Measurements from ENCODE around the gene PDCD11. TPM values are rescaled to one million over a fixed set of nuclear protein-coding genes. Genes with fewer than 3 reads are reported as not detected.

Gene PDCD11
- total and polyA plus RNA-seq, 4 donors, result 8.3 to 20.9 (median 9.8) TPM

- H3K9me3 ChIP-seq (ENCODE audit: control insufficient read depth in 4 of 4, low read length in 3 of 4), result no peaks in the 10 kb centered on the region
- H3K27ac ChIP-seq (ENCODE audit: low read depth in 1 of 2, low read length in 2 of 2), result no peak overlapping the region
- DNase-seq (ENCODE audit: low spot score), result no peak
- TF ChIP-seq JUND (IDR thresholded peaks at IDR 0.05) (no peak), RAD21 (IDR thresholded peaks at IDR 0.05) (no peak), YY1 (IDR thresholded peaks at IDR 0.05) (no peak), FOXA2 (IDR thresholded peaks at IDR 0.05) (no peak), RXRA (IDR thresholded peaks at IDR 0.05) (no peak), GABPA (IDR thresholded peaks at IDR 0.05 in 1 of 2, conservative IDR thresholded peaks at IDR 0.05 in 1 of 2) (no peak), MAX (IDR thresholded peaks at IDR 0.05) (no peak), NR2F2 (IDR thresholded peaks at IDR 0.05) (no peak), ATF3 (IDR thresholded peaks at IDR 0.05) (no peak), FOXA1 (IDR thresholded peaks at IDR 0.05) (no peak), REST (IDR thresholded peaks at IDR 0.05) (no peak), TAF1 (conservative IDR thresholded peaks at IDR 0.05) (no peak), HNF4G (IDR thresholded peaks at IDR 0.05) (no peak), EGR1 (IDR thresholded peaks at IDR 0.05; ENCODE audit: low read depth in 2 of 2) (no peak)
- H3K4me1 ChIP-seq (ENCODE audit: control insufficient read depth in 4 of 4, insufficient read depth in 4 of 4, low read length in 3 of 4), result peaks cover 0 to 4% (median 0%) of the 10 kb centered on the region in 4 donors
- no peaks in the 10 kb centered on the region for H3K27me3 ChIP-seq (ENCODE audit: control insufficient read depth in 4 of 4, insufficient read depth in 4 of 4, low read length in 3 of 4)
- H3K9ac ChIP-seq (ENCODE audit: low read depth in 1 of 2, low read length in 2 of 2), result no peak overlapping the region
- H3K4me3 ChIP-seq (ENCODE audit: low read depth in 1 of 3, low read length in 3 of 3), result no peak overlapping the region
- peaks cover 5 to 62% (median 33%) of the 10 kb centered on the region in 4 donors for H3K36me3 ChIP-seq (ENCODE audit: control insufficient read depth in 4 of 4, insufficient read depth in 3 of 4, low read depth in 1 of 4, low read length in 3 of 4)
- 75% methylated on average over 5 of the region's 5 CpGs for WGBS
These were observed 32.7 kb downstream of the PDCD11 start for GRCh38 chr10:103428989-103429643.

GRCh38 chr10:103429647-103430046, 33.2 kb downstream of the PDCD11 start:
- peaks cover 7 to 62% (median 31%) of the 10 kb centered on the region in 4 donors for H3K36me3 ChIP-seq (ENCODE audit: control insufficient read depth in 4 of 4, insufficient read depth in 3 of 4, low read depth in 1 of 4, low read length in 3 of 4)

More at GRCh38 chr10:103429647-103430046, 33.2 kb downstream of the PDCD11 start:
- no peaks in the 10 kb centered on the region for H3K9me3 ChIP-seq (ENCODE audit: control insufficient read depth in 4 of 4, low read length in 3 of 4)
- H3K27me3 ChIP-seq (ENCODE audit: control insufficient read depth in 4 of 4, insufficient read depth in 4 of 4, low read length in 3 of 4), result no peaks in the 10 kb centered on the region
- no peak overlapping the region for H3K4me3 ChIP-seq (ENCODE audit: low read depth in 1 of 3, low read length in 3 of 3)
- 93% methylated on average over 5 of the region's 5 CpGs for WGBS
- no peak overlapping the region for H3K27ac ChIP-seq (ENCODE audit: low read depth in 1 of 2, low read length in 2 of 2)
- TF ChIP-seq GABPA (IDR thresholded peaks at IDR 0.05 in 1 of 2, conservative IDR thresholded peaks at IDR 0.05 in 1 of 2) (no peak), JUND (IDR thresholded peaks at IDR 0.05) (no peak), HNF4G (IDR thresholded peaks at IDR 0.05) (no peak), ZBTB33 (IDR thresholded peaks at IDR 0.05) (no peak), HNF4A (conservative IDR thresholded peaks at IDR 0.05) (no peak), ATF3 (IDR thresholded peaks at IDR 0.05) (no peak), RXRA (IDR thresholded peaks at IDR 0.05) (no peak), TAF1 (conservative IDR thresholded peaks at IDR 0.05) (no peak)
- DNase-seq (ENCODE audit: low spot score), result no peak
- H3K9ac ChIP-seq (ENCODE audit: low read depth in 1 of 2, low read length in 2 of 2), result no peak overlapping the region
- peaks cover 0 to 4% (median 0%) of the 10 kb centered on the region in 4 donors for H3K4me1 ChIP-seq (ENCODE audit: control insufficient read depth in 4 of 4, insufficient read depth in 4 of 4, low read length in 3 of 4)

Data from liver (tissue), 9 donors.